Uterus (tissue), 4 donors: ENCODE data around the gene SAYSD1. TPM values are rescaled to one million over a fixed set of nuclear protein-coding genes. Genes with fewer than 3 reads are reported as not detected.

Source experiments
- DNase-seq, 2 donors: peaks; one replicate each; pipeline ENCODE4 v3.0.0-alpha.2; 2019 to 2020
- H3K27ac ChIP-seq, 2 donors: fragments of 200-600 bp; sonication (generic); 1 replicate in 1 of 2; 2 replicates in 1 of 2; pipeline ENCODE4 v1.5.1; 2016 to 2018
- H3K27me3 ChIP-seq, 2 donors: fragments of 200-600 bp; sonication (generic); one replicate each; pipeline ENCODE4 v1.5.1; 2018 to 2019; ENCODE audit warnings: control low read depth in 1 of 2
- H3K36me3 ChIP-seq, 2 donors: fragments of 200-600 bp; sonication (generic); one replicate each; pipeline ENCODE4 v1.5.1; 2019; ENCODE audit warnings: control low read depth in 1 of 2
- H3K4me1 ChIP-seq, 2 donors: fragments of 200-600 bp; sonication (generic); one replicate each; pipeline ENCODE4 v1.5.1; 2018 to 2019; ENCODE audit warnings: control low read depth in 1 of 2
- H3K4me3 ChIP-seq, 2 donors: fragments of 200-600 bp; sonication (generic); 1 replicate in 1 of 2; 2 replicates in 1 of 2; pipeline ENCODE4 v1.5.1; 2018 to 2019; ENCODE audit warnings: mild to moderate bottlenecking in 1 of 2
- H3K9me3 ChIP-seq, 2 donors: fragments of 200-600 bp; sonication (generic); one replicate each; pipeline ENCODE4 v1.5.1; 2019; ENCODE audit warnings: control low read depth in 1 of 2
- POLR2A ChIP-seq, 2 donors: fragments of 450-650 bp; IDR thresholded peaks; one replicate each; pipeline ENCODE4 v1.6.1; 2016; ENCODE audit warnings: antibody characterized with exemption in 2 of 2, mild to moderate bottlenecking in 1 of 2, moderate library complexity in 1 of 2
- intact Hi-C: fragments of 100-400 bp; cut with DNase I; formaldehyde crosslinking; loops from one replicate; pipeline ENCODE4 v1.15.1; 2023; ENCODE audit warnings: low total_unique reads
- total RNA-seq, 4 donors: library from RNA; depleted of rRNA in 3 of 4; stranded (reverse); fragments of >200 nt in 3 of 4; gene quantifications; one replicate each; pipeline versions ENCODE4 v1.1.0 to v1.2.4, GENCODE V29; 2014 to 2023
- TF ChIP-seq, protein P1 (sequence below), 4 experiments: fragments of 200-600 bp in 2 of 4; fragments of 450-650 bp in 2 of 4; sonication (generic) in 2 of 4; IDR thresholded peaks; one replicate each; pipeline ENCODE4 v1.5.1; 2016 to 2019; ENCODE audit warnings: antibody characterized with exemption in 4 of 4, mild to moderate bottlenecking in 2 of 4, moderate library complexity in 1 of 4
- donor health status: DM: yes; HTN: yes; CAD: no.

The SAYSD1 gene
- total RNA-seq, 4 donors from 2014 or later, result 10.3 to 34.8 (median 15.9) TPM

DNA sequence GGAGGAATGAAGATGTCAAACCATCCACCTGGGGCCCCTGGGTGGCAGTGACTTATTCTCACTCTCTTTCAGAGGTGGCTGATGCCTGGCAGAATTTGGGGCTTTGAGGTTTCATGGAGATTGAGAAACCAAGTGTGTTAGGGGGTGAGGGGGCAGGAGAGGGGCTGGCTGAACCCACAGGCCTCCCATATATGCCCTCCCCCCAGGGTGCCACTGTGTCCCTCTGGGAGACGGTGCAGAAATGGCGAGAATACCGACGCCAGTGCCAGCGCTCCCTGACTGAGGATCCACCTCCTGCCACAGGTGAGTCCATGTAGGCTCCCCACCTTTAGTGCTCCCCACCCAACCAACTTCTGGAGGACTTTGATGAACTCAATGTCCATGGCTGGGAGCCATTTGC, 58.8 kb downstream of the SAYSD1 start:
- Histone ChIP-seq H3K4me3 (no peak overlapping the region), H3K9me3 (no peaks in the 10 kb centered on the region), H3K27ac (no peak overlapping the region), H3K27me3 (no peaks in the 10 kb centered on the region), H3K36me3 (no peaks in the 10 kb centered on the region), H3K4me1 (no peaks in the 10 kb centered on the region)
- TF ChIP-seq POLR2A (IDR thresholded peaks at IDR 0.05), result no peak
- TF ChIP-seq, protein P1, sequence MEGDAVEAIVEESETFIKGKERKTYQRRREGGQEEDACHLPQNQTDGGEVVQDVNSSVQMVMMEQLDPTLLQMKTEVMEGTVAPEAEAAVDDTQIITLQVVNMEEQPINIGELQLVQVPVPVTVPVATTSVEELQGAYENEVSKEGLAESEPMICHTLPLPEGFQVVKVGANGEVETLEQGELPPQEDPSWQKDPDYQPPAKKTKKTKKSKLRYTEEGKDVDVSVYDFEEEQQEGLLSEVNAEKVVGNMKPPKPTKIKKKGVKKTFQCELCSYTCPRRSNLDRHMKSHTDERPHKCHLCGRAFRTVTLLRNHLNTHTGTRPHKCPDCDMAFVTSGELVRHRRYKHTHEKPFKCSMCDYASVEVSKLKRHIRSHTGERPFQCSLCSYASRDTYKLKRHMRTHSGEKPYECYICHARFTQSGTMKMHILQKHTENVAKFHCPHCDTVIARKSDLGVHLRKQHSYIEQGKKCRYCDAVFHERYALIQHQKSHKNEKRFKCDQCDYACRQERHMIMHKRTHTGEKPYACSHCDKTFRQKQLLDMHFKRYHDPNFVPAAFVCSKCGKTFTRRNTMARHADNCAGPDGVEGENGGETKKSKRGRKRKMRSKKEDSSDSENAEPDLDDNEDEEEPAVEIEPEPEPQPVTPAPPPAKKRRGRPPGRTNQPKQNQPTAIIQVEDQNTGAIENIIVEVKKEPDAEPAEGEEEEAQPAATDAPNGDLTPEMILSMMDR (IDR thresholded peaks at IDR 0.05), result no peak
- no peak for DNase-seq
- intact Hi-C loops, result no loop called here

DNA sequence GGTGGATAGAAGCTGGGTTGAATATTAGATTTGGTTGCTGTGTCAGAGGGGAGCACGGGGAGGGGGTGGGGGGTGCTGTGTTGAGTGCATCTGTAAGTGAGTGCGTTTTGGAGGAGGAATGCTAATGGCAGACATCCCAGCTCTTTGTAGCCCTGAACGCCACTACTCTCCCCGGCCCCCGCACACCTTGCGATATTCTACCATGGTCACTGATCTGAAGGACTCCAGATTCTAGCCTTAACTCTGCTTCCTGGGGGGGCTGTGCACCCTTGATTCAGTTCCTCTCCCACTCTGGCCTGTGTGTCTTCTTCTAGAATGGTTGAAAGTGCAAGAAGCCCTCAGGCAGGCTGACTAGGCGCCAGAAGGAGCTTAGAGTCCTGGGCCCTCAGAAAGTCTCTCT, 59.3 kb downstream of the SAYSD1 start:
- no peak overlapping the region for H3K27ac ChIP-seq
- H3K9me3 ChIP-seq, result no peaks in the 10 kb centered on the region
- H3K27me3 ChIP-seq, result no peaks in the 10 kb centered on the region
- intact Hi-C loops, result no loop called here
- TF ChIP-seq, protein P1 (IDR thresholded peaks at IDR 0.05), result no peak
- TF ChIP-seq POLR2A (IDR thresholded peaks at IDR 0.05), result no peak
- no peaks in the 10 kb centered on the region for H3K4me1 ChIP-seq
- no peak overlapping the region for H3K4me3 ChIP-seq
- H3K36me3 ChIP-seq, result no peaks in the 10 kb centered on the region
- no peak for DNase-seq

DNA sequence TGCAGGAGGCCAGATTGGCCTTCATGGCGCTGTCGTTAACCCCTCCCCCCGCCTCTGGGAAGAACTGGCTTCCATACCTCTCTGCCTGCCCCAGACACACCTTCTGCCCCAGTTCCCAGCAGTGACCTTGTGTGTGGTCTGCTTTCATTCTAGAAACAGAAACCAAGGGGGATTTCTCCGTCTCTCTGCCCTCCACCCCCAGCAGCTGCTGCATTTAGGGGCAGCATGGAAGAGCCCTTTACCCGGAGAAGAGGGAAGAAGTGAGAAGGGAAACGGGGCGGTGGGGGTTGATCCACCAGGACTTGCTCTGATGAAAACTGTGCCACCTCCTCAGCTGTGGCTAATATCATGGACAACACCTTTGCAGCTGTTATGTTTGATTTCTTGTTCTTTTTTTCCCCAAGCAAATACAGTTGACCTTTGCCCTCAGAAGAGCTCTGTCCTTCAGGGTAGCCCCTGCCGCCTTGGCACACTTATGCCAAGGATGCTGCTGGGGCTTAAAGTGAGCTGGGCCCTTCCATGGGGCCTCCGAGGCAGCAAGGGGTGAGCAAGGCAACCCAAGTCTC, 60.3 kb downstream of the SAYSD1 start:
- DNase-seq, result no peak
- no peak overlapping the region for H3K4me3 ChIP-seq
- H3K36me3 ChIP-seq, result no peaks in the 10 kb centered on the region
- intact Hi-C loops, result no loop called here
- no peaks in the 10 kb centered on the region for H3K9me3 ChIP-seq
- H3K27ac ChIP-seq, result no peak overlapping the region
- no peaks in the 10 kb centered on the region for H3K4me1 ChIP-seq
- no peak for TF ChIP-seq POLR2A (IDR thresholded peaks at IDR 0.05)
- TF ChIP-seq, protein P1 (IDR thresholded peaks at IDR 0.05), result no peak
- H3K27me3 ChIP-seq, result no peaks in the 10 kb centered on the region

Other genes starting within 250 kb of the SAYSD1 start
- under 1 TPM in 1 of 4 donors, not detected in 3; 0.55 TPM for gene GLP1R, start 66.4 kb downstream of the SAYSD1 start, total RNA-seq
- gene KCNK5, start 114.3 kb upstream of the SAYSD1 start, total RNA-seq, result 1 to 10 TPM; 1.0 to 4.8 (median 2.0) TPM
- gene KCNK17, start 199.2 kb upstream of the SAYSD1 start, total RNA-seq, result 1 to 10 TPM in 2 of 4 donors, under 1 TPM in 1, not detected in 1; 0.79 to 2.3 (median 1.3) TPM
- not detected for gene KCNK16, start 207.5 kb upstream of the SAYSD1 start, total RNA-seq